Endothelial cell of umbilical vein (primary cell): ENCODE data around the gene EEF1AKMT1. TPM values are rescaled to one million over a fixed set of nuclear protein-coding genes. Genes with fewer than 3 reads are reported as not detected.

Experiments used
- BruUV-seq: library from RNA; stranded (reverse); fragments of 400-500 nt; replicated peaks from 2 replicates; lab custom pipeline; 2021; lab: Mats Ljungman, UMichigan
- CTCF ChIA-PET: fragments of 300-600, 350-600 bp; sonication (Branson Sonifier 250); formaldehyde crosslinking; loops from one replicate; lab custom pipeline; 2021; ENCODE audit warnings: antibody characterized with exemption, inconsistent platforms; lab: Charles Lee
- POLR2A ChIA-PET: fragments of 300-600, 350-600 bp; sonication (Branson Sonifier 250); formaldehyde crosslinking; loops from one replicate; lab custom pipeline; 2021; ENCODE audit warnings: antibody characterized with exemption, inconsistent platforms; lab: Charles Lee
- DNase-seq: peaks from one replicate; pipeline ENCODE4 v3.0.0-alpha.2; 2011; ENCODE audit warnings: low read depth, low spot score
- FAIRE-seq: peaks from 2 replicates; lab custom pipeline; 2011; peaks lifted over from hg19 to GRCh38; lab: Jason Lieb, UNC
- H2AFZ ChIP-seq: 2 replicates; pipeline ENCODE4 v1.6.0; 2012; ENCODE audit warnings: low read depth, low read length, control low read depth, inconsistent platforms
- H3K27ac ChIP-seq: 2 replicates; pipeline ENCODE4 v1.5.1; 2011; ENCODE audit warnings: low read depth, mild to moderate bottlenecking, control low read depth, low read length, moderate library complexity; ENCODE audit not compliant: insufficient read depth
- H3K27me3 ChIP-seq, 2 experiments: 2 replicates each; pipeline versions ENCODE4 v1.6.0 to v1.6.1; 2011; ENCODE audit warnings: low read length in 2 of 2, mixed read lengths in 1 of 2; ENCODE audit not compliant: control insufficient read depth in 2 of 2, insufficient read depth in 2 of 2
- H3K36me3 ChIP-seq, 2 experiments: 2 replicates in 1 of 2; 3 replicates in 1 of 2; pipeline ENCODE4 v1.5.1; 2011; ENCODE audit warnings: low read length in 2 of 2, mild to moderate bottlenecking in 1 of 2, moderate library complexity in 1 of 2; ENCODE audit not compliant: control insufficient read depth in 2 of 2, insufficient read depth in 2 of 2; ENCODE audit errors: extremely low read depth in 1 of 2
- H3K4me1 ChIP-seq: 3 replicates; pipeline ENCODE4 v1.5.1; 2011; ENCODE audit warnings: mild to moderate bottlenecking, low read length; ENCODE audit not compliant: control insufficient read depth, insufficient read depth; ENCODE audit errors: extremely low read depth
- H3K4me2 ChIP-seq: 2 replicates; pipeline ENCODE4 v1.6.1; 2011; ENCODE audit warnings: low read length, control low read depth, mixed read lengths; ENCODE audit not compliant: insufficient read depth
- H3K4me3 ChIP-seq, 3 experiments: fragments of 200-600 bp in 1 of 3; sonication (generic), shearing (Covaris generic) in 1 of 3; replicated peaks in 1 of 3; 2 replicates each; pipeline ENCODE4 v1.5.1; 2011 to 2016; ENCODE audit warnings: control low read depth in 3 of 3, low read length in 3 of 3, mild to moderate bottlenecking in 2 of 3, inconsistent platforms in 1 of 3, low read depth in 1 of 3, moderate library complexity in 1 of 3; ENCODE audit not compliant: insufficient read depth in 1 of 3
- H3K79me2 ChIP-seq: 2 replicates; pipeline ENCODE4 v1.6.0; 2012; ENCODE audit warnings: low read length, inconsistent platforms; ENCODE audit not compliant: control insufficient read depth, insufficient read depth
- H3K9ac ChIP-seq: replicated peaks from 2 replicates; pipeline ENCODE3; 2011; ENCODE audit warnings: low read length, control low read depth; ENCODE audit not compliant: insufficient read depth; ENCODE audit errors: extremely low read depth
- H3K9me1 ChIP-seq: replicated peaks from 3 replicates; pipeline ENCODE4 v1.6.0; 2011; ENCODE audit warnings: mild to moderate bottlenecking, low read length; ENCODE audit not compliant: control insufficient read depth, insufficient read depth; ENCODE audit errors: extremely low read depth
- H3K9me3 ChIP-seq: replicated peaks from 2 replicates; pipeline ENCODE4 v1.5.1; 2012; ENCODE audit warnings: low read length, inconsistent platforms; ENCODE audit not compliant: control insufficient read depth, insufficient read depth
- H4K20me1 ChIP-seq: replicated peaks from 2 replicates; pipeline ENCODE3; 2011; ENCODE audit warnings: mild to moderate bottlenecking, low read length; ENCODE audit not compliant: control insufficient read depth, insufficient read depth; ENCODE audit errors: extremely low read depth
- EZH2 ChIP-seq: IDR thresholded peaks from 2 replicates; pipeline ENCODE4 v1.6.1; 2012; ENCODE audit warnings: borderline replicate concordance, low read depth, mild to moderate bottlenecking, moderate library complexity, low read length, inconsistent platforms; ENCODE audit not compliant: severe bottlenecking
- FOS ChIP-seq: IDR thresholded peaks from 2 replicates; pipeline ENCODE4 v1.6.1; 2011; ENCODE audit warnings: mild to moderate bottlenecking, low read length, moderate library complexity, borderline replicate concordance; ENCODE audit not compliant: insufficient read depth
- GATA2 ChIP-seq: IDR thresholded peaks from 2 replicates; pipeline ENCODE4 v1.7.0; 2011; ENCODE audit warnings: low read depth, mild to moderate bottlenecking, moderate library complexity, mixed read lengths, low read length; ENCODE audit not compliant: insufficient read length, insufficient read depth
- JUN ChIP-seq: IDR thresholded peaks from 2 replicates; pipeline ENCODE4 v1.6.1; 2011; ENCODE audit warnings: borderline replicate concordance, low read depth; ENCODE audit not compliant: insufficient read length, insufficient read depth
- MYC ChIP-seq: IDR thresholded peaks from one replicate; pipeline ENCODE4 v1.6.1; 2011; ENCODE audit warnings: mild to moderate bottlenecking, low read depth, low read length
- POLR2A ChIP-seq: IDR thresholded peaks from 2 replicates; pipeline ENCODE4 v1.6.1; 2012; ENCODE audit warnings: low read depth, mild to moderate bottlenecking, control low read depth, low read length
- POLR2AphosphoS5 ChIP-seq: IDR thresholded peaks from 2 replicates; pipeline ENCODE4 v1.6.1; 2012; ENCODE audit warnings: low read depth, mild to moderate bottlenecking, control low read depth, low read length, moderate library complexity; ENCODE audit not compliant: insufficient read depth
- dilution Hi-C: fragments of 300-500 bp; cut with MboI; formaldehyde crosslinking; loops from one replicate; pipeline ENCODE4 v1.15.0; 2019; ENCODE audit warnings: low sequenced_read_pairs; ENCODE audit not compliant: extremely low pct_ligation_motif_present
- intact Hi-C: fragments of 100-400 bp; cut with micrococcal nuclease; formaldehyde crosslinking; loops from one replicate; pipeline ENCODE4 v1.10.0; 2022
- polyA plus RNA-seq, 4 experiments: library from polyadenylated mRNA; depleted of rRNA in 3 of 4; stranded (reverse) in 3 of 4; unstranded in 1 of 4; fragments of >200 nt; gene quantifications; 2 replicates each; pipeline versions ENCODE4 v1.2.1 to v1.2.3, GENCODE V29; 2011 to 2012; ENCODE audit warnings: missing spikeins in 1 of 4
- total RNA-seq: library from RNA; stranded (reverse); gene quantifications from 2 replicates; pipeline ENCODE4 v1.2.3, GENCODE V29; 2021
- TF ChIP-seq, protein P1 (sequence below), 2 donors: IDR thresholded peaks; 1 replicate in 1 of 2; 2 replicates in 1 of 2; pipeline ENCODE4 v1.5.1; 2011; ENCODE audit warnings: low read length in 2 of 2, mild to moderate bottlenecking in 2 of 2, moderate library complexity in 2 of 2, control low read depth in 1 of 2, inconsistent platforms in 1 of 2, low read depth in 1 of 2; ENCODE audit not compliant: insufficient read depth in 1 of 2; ENCODE audit errors: extremely low read depth in 1 of 2
- TF ChIP-seq, protein P2 (sequence below): IDR thresholded peaks from 2 replicates; pipeline ENCODE4 v1.6.1; 2011; ENCODE audit not compliant: insufficient read depth, insufficient read length

Gene EEF1AKMT1
- total and polyA plus RNA-seq, 2 donors (not counting 3 experiments of a cell fraction or from before 2014, with no cell fraction given): 9.0 to 11.1 TPM

DNA sequence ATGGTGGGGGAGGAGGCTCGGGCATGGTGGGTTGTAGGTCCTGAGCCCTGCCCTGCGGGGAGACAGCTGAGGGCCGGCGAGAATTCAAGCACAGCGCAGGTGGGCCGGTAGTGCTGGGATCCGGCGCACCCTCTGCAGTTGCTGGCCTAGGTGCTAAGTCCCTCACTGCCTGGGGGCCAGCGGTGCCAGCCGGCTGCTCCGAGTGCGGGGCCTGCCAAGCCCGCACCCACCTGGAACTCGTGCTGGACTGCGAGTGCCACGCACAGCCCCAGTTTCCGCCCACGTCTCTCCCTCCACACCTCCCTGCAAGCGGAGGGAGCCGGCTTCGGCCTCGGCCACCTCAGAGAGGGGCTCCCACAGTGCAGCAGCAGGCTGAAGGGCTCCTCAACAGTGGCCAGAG, 33.7 kb downstream of the EEF1AKMT1 start:
- POLR2A ChIA-PET: no interaction called here
- Histone ChIP-seq H3K9me1 (no peaks in the 10 kb centered on the region), H3K27ac (no peak overlapping the region), H3K79me2 (no peaks in the 10 kb centered on the region), H2AFZ (no peak overlapping the region), H3K27me3 (no peaks in the 10 kb centered on the region), H3K4me1 (no peaks in the 10 kb centered on the region), H3K9me3 (no peaks in the 10 kb centered on the region), H3K4me2 (no peak overlapping the region), H3K9ac (no peak overlapping the region), H3K36me3 (no peaks in the 10 kb centered on the region), H4K20me1 (no peaks in the 10 kb centered on the region), H3K4me3 (no peak overlapping the region)
- dilution Hi-C loops (no loop called here), intact Hi-C loops (no loop called here)
- DNase-seq (no peak), FAIRE-seq (no peak)
- no peak for TF ChIP-seq GATA2
- TF ChIP-seq, protein P1, sequence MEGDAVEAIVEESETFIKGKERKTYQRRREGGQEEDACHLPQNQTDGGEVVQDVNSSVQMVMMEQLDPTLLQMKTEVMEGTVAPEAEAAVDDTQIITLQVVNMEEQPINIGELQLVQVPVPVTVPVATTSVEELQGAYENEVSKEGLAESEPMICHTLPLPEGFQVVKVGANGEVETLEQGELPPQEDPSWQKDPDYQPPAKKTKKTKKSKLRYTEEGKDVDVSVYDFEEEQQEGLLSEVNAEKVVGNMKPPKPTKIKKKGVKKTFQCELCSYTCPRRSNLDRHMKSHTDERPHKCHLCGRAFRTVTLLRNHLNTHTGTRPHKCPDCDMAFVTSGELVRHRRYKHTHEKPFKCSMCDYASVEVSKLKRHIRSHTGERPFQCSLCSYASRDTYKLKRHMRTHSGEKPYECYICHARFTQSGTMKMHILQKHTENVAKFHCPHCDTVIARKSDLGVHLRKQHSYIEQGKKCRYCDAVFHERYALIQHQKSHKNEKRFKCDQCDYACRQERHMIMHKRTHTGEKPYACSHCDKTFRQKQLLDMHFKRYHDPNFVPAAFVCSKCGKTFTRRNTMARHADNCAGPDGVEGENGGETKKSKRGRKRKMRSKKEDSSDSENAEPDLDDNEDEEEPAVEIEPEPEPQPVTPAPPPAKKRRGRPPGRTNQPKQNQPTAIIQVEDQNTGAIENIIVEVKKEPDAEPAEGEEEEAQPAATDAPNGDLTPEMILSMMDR (IDR thresholded peaks at IDR 0.05; ENCODE audit: extremely low read depth in 1 of 2, insufficient read depth in 1 of 2, low read depth in 1 of 2, low read length in 2 of 2): no peak
- TF ChIP-seq POLR2AphosphoS5: no peak
- no peak for TF ChIP-seq MYC
- TF ChIP-seq, protein P2, sequence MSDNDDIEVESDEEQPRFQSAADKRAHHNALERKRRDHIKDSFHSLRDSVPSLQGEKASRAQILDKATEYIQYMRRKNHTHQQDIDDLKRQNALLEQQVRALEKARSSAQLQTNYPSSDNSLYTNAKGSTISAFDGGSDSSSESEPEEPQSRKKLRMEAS: no peak
- TF ChIP-seq FOS: no peak
- no peak for TF ChIP-seq POLR2A
- TF ChIP-seq EZH2: no peak
- TF ChIP-seq JUN: no peak
- BruUV-seq: no TSS peak
- CTCF ChIA-PET: interaction anchor here (1.0 to 2.9 kb wide), 2 partner anchors 17 to 89 kb away, joined by 3 to 10 read pairs; no protein-coding TSS in a partner anchor
